Osteocyte (in vitro differentiated cells): ENCODE data around the gene C2orf92. TPM values are rescaled to one million over a fixed set of nuclear protein-coding genes. Genes with fewer than 3 reads are reported as not detected.

Experiments used
- DNase-seq: peaks from one replicate; pipeline ENCODE4 v3.0.0; 2021; ENCODE audit warnings: mixed read lengths; ENCODE audit not compliant: unreplicated experiment; ENCODE audit errors: extremely low spot score
- H3K27ac Mint-ChIP-seq: one replicate; pipeline ENCODE4 v1.8.0; 2021; ENCODE audit warnings: mild to moderate bottlenecking, mixed read lengths; ENCODE audit not compliant: unreplicated experiment
- H3K27me3 Mint-ChIP-seq: one replicate; pipeline ENCODE4 v1.8.0; 2021; ENCODE audit warnings: mixed read lengths; ENCODE audit not compliant: unreplicated experiment
- H3K36me3 Mint-ChIP-seq: one replicate; pipeline ENCODE4 v1.8.0; 2021; ENCODE audit warnings: mixed read lengths; ENCODE audit not compliant: unreplicated experiment
- H3K4me1 Mint-ChIP-seq: one replicate; pipeline ENCODE4 v1.8.0; 2021; ENCODE audit warnings: mixed read lengths; ENCODE audit not compliant: unreplicated experiment
- H3K4me3 Mint-ChIP-seq: one replicate; pipeline ENCODE4 v1.8.0; 2021; ENCODE audit warnings: mild to moderate bottlenecking, moderate library complexity, mixed read lengths; ENCODE audit not compliant: unreplicated experiment
- H3K9me3 Mint-ChIP-seq: one replicate; pipeline ENCODE4 v1.8.0; 2021; ENCODE audit warnings: mixed read lengths; ENCODE audit not compliant: unreplicated experiment
- total RNA-seq: library from RNA; stranded (reverse); gene quantifications from 2 replicates; pipeline ENCODE4 v1.2.1, GENCODE V29; 2021
- TF ChIP-seq, protein P1 (sequence below): fragments of 200-600 bp; sonication (generic); IDR thresholded peaks from 2 replicates; pipeline ENCODE4 v1.5.0; 2021; ENCODE audit warnings: antibody characterized with exemption, mild to moderate bottlenecking, moderate library complexity

The C2orf92 gene
- total RNA-seq, 1 donor from 2014 or later = 13.7 TPM

DNA sequence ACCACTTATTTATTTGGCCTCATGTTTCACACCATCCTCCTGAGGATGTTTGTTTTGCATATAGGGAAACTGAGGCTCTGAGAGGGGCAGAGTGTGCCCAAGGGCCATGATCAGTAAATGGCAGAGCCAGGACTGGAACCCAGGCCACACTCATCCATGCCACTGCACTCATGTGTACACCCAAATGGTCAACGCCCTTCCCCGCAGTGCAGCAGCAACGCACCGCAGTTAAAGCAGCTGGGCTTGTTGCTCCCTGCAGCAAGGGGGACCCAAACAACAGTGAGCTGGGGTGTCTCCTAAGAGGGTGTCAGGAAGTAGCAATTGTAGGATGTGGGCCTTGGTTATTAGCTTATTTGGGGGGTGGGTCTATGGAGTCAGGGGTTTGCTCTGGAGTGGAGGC is 80.5 kb downstream of the C2orf92 start:
- TF ChIP-seq, protein P1, sequence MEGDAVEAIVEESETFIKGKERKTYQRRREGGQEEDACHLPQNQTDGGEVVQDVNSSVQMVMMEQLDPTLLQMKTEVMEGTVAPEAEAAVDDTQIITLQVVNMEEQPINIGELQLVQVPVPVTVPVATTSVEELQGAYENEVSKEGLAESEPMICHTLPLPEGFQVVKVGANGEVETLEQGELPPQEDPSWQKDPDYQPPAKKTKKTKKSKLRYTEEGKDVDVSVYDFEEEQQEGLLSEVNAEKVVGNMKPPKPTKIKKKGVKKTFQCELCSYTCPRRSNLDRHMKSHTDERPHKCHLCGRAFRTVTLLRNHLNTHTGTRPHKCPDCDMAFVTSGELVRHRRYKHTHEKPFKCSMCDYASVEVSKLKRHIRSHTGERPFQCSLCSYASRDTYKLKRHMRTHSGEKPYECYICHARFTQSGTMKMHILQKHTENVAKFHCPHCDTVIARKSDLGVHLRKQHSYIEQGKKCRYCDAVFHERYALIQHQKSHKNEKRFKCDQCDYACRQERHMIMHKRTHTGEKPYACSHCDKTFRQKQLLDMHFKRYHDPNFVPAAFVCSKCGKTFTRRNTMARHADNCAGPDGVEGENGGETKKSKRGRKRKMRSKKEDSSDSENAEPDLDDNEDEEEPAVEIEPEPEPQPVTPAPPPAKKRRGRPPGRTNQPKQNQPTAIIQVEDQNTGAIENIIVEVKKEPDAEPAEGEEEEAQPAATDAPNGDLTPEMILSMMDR = no peak
- Mint-ChIP-seq H3K27ac (no peak overlapping the region), H3K9me3 (no peaks in the 10 kb centered on the region), H3K36me3 (peaks cover 10% of the 10 kb centered on the region), H3K27me3 (no peaks in the 10 kb centered on the region), H3K4me3 (no peak overlapping the region), H3K4me1 (peaks cover 3% of the 10 kb centered on the region)
- no peak for DNase-seq

DNA sequence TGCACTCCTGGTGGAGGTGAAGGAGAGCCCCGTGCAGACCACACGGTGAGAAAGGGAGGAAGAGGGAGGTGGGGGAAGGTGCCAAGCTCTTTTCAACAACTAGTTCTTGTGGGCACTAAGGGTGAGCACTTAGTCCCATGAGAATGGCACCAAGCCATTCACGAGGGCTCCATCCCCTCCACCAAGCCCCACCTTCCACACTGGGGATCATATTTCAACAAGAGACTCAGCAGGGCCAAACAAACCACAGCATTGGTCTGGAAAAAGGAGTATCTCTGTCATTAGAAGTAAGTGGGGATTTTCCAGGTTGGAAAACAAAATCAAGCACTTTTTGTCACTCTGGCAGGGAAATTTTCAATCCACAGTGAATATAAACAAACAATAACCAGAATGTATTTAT is 82.2 kb downstream of the C2orf92 start:
- Mint-ChIP-seq H3K4me3 (no peak overlapping the region), H3K27ac (no peak overlapping the region), H3K27me3 (no peaks in the 10 kb centered on the region), H3K9me3 (no peaks in the 10 kb centered on the region), H3K36me3 (peaks cover 17% of the 10 kb centered on the region), H3K4me1 (peaks cover 3% of the 10 kb centered on the region)
- TF ChIP-seq, protein P1 = no peak
- DNase-seq = no peak

Other genes starting within 250 kb of the C2orf92 start
- 31.8 and 37.3 TPM in 2 replicates for gene ANKRD36B, start 79.8 kb upstream of the C2orf92 start, total RNA-seq
- gene COX5B, start 23.7 kb upstream of the C2orf92 start, total RNA-seq = 185 and 191 TPM in 2 replicates
- 54.4 and 56.6 TPM in 2 replicates for gene ACTR1B, start 5.7 kb upstream of the C2orf92 start, total RNA-seq
- 0.44 and 1.1 TPM in 2 replicates for gene ZAP70, start 43.9 kb downstream of the C2orf92 start, total RNA-seq